ENCODE measurements around the gene ZNF80.

GRCh38 chr3:114253505-114253904 lies 16.1 kb upstream of the ZNF80 start:
- no peak for TF ChIP-seq CTCF (conservative IDR thresholded peaks at IDR 0.05 in 1 of 2, IDR thresholded peaks at IDR 0.05 in 1 of 2; ENCODE audit: low read depth in 1 of 2, low read length in 2 of 2)
- no peak for TF ChIP-seq EZH2 (IDR thresholded peaks at IDR 0.05; ENCODE audit: low read length, missing control alignments)

Measured in fibroblast of lung (primary cell).